Calu3 (cell line): ENCODE results near the gene BCORL1. TPM values are rescaled to one million over a fixed set of nuclear protein-coding genes. Genes with fewer than 3 reads are reported as not detected.
A peak's percentile ranks its signal among the peaks of the same experiment; 100 is the strongest.

ENCODE experiments used
- BruUV-seq: library from RNA; stranded (reverse); fragments of 400-500 nt; replicated peaks from 2 replicates; lab custom pipeline; 2021; lab: Mats Ljungman, UMichigan
- CTCF ChIA-PET: fragments of 300-600 bp; sonication (Branson Sonifier 250); formaldehyde crosslinking; loops from one replicate; lab custom pipeline; 2022; ENCODE audit warnings: antibody characterized with exemption; lab: Charles Lee
- DNase-seq: peaks from one replicate; pipeline ENCODE4 v3.0.0; 2022
- H3K27ac Mint-ChIP-seq: one replicate; pipeline ENCODE4 v1.8.0; 2022; ENCODE audit warnings: mixed read lengths; ENCODE audit not compliant: unreplicated experiment
- H3K27me3 Mint-ChIP-seq: one replicate; pipeline ENCODE4 v1.8.0; 2022; ENCODE audit warnings: mixed read lengths; ENCODE audit not compliant: unreplicated experiment
- H3K36me3 Mint-ChIP-seq: one replicate; pipeline ENCODE4 v1.8.0; 2022; ENCODE audit warnings: mild to moderate bottlenecking, moderate library complexity, mixed read lengths; ENCODE audit not compliant: insufficient read depth, unreplicated experiment
- H3K4me1 Mint-ChIP-seq: one replicate; pipeline ENCODE4 v1.8.0; 2022; ENCODE audit warnings: mild to moderate bottlenecking, low read depth, mixed read lengths; ENCODE audit not compliant: unreplicated experiment
- H3K4me3 Mint-ChIP-seq: one replicate; pipeline ENCODE4 v1.8.0; 2022; ENCODE audit warnings: mild to moderate bottlenecking, low read depth, moderate library complexity, mixed read lengths; ENCODE audit not compliant: unreplicated experiment
- H3K9me3 Mint-ChIP-seq: one replicate; pipeline ENCODE4 v1.8.0; 2022; ENCODE audit warnings: low read depth, mixed read lengths; ENCODE audit not compliant: unreplicated experiment
- CTCF ChIP-seq: fragments of 200-600 bp; IDR thresholded peaks from one replicate; pipeline ENCODE4 v1.8.0; 2022; ENCODE audit warnings: antibody characterized with exemption; ENCODE audit not compliant: unreplicated experiment
- intact Hi-C: fragments of 100-400 bp; cut with micrococcal nuclease; formaldehyde crosslinking; loops from one replicate; pipeline ENCODE4 v1.10.0; 2022; ENCODE audit not compliant: unreplicated experiment
- total RNA-seq: library from RNA; stranded (reverse); gene quantifications from 2 replicates; pipeline ENCODE4 v1.2.3, GENCODE V29; 2022

Gene BCORL1
- total RNA-seq, 1 experiment from 2014 or later: 6.7 TPM

- BruUV-seq: no TSS peak
- peaks cover 41% of the 10 kb centered on the region for H3K27me3 Mint-ChIP-seq
- H3K4me3 Mint-ChIP-seq: no peak overlapping the region
- CTCF ChIA-PET: no interaction called here
- DNase-seq: no peak
- no peak overlapping the region for H3K27ac Mint-ChIP-seq
- no peak for TF ChIP-seq CTCF
- intact Hi-C loops: no loop called here
- no peaks in the 10 kb centered on the region for H3K9me3 Mint-ChIP-seq
- H3K36me3 Mint-ChIP-seq: peaks cover 19% of the 10 kb centered on the region
- peaks cover 15% of the 10 kb centered on the region for H3K4me1 Mint-ChIP-seq
Measured at GRCh38 chrX:129955682-129956081, 26.8 kb upstream of the BCORL1 start.

GRCh38 chrX:129956145-129956544 is 26.3 kb upstream of the BCORL1 start:
- peaks cover 41% of the 10 kb centered on the region for H3K27me3 Mint-ChIP-seq

GRCh38 chrX:129956765-129957164 is 25.7 kb upstream of the BCORL1 start:
- H3K4me3 Mint-ChIP-seq: peak overlapping the region; percentile 57
- no peak for DNase-seq
- TF ChIP-seq CTCF: no peak
- H3K27me3 Mint-ChIP-seq: peaks cover 36% of the 10 kb centered on the region
- no TSS peak for BruUV-seq
- CTCF ChIA-PET: interaction anchor here (0.6 kb wide), 1 partner anchor 19 kb away, joined by 3 read pairs; no protein-coding TSS in a partner anchor
- peaks cover 25% of the 10 kb centered on the region for H3K4me1 Mint-ChIP-seq
- H3K27ac Mint-ChIP-seq: no peak overlapping the region
- no peaks in the 10 kb centered on the region for H3K9me3 Mint-ChIP-seq
- intact Hi-C loops: no loop called here
- peaks cover 19% of the 10 kb centered on the region for H3K36me3 Mint-ChIP-seq

More at GRCh38 chrX:129956145-129956544, 26.3 kb upstream of the BCORL1 start:
- BruUV-seq: no TSS peak
- TF ChIP-seq CTCF: no peak
- intact Hi-C loops: no loop called here
- Mint-ChIP-seq H3K27ac (no peak overlapping the region), H3K36me3 (peaks cover 19% of the 10 kb centered on the region), H3K4me3 (peak overlapping the region; percentile 57), H3K9me3 (no peaks in the 10 kb centered on the region), H3K4me1 (peaks cover 19% of the 10 kb centered on the region)
- CTCF ChIA-PET: interaction anchor here (0.6 kb wide), 1 partner anchor 19 kb away, joined by 3 read pairs; no protein-coding TSS in a partner anchor
- no peak for DNase-seq

DNA sequence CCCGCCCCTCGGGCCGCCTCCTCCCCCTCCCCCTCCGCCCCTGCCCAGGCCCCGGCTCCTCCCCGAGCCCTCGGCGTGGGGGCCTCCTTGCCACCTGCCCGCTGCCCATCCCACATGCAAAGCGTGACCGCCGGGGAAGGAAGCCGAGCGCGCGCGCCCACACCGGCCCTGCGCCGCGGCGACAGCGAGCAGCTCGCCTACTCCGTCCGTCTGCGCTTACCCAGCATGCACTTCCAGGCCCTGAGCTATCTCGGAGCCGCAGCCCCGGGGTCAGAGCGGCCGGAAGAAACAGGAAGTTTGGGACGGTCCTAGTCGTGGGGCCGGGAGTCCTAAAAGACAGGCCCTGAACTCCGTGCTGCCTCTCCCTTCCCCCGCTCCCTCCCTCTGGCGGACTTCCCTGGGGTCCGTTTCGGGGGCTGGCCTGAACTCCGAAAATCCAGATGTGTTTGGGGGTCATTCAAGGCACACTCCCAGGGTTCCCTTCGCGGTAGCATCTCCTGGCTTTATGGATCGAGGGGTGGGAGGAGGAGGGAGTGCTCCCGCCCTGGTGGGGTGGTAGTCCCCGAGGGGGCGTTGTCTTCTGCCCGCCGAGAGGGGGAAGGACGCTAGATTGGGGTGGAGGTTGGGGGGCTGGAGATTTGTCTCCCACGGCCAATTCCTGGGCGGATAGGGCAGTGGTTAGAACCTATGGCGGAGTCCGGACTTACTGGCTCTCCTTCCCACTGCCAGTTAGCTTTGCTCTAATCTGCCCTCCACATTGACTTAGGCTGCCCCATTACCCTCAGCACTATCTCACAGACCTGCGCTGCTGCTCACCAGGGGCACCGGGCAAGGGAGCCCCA is 25.0 kb upstream of the BCORL1 start:
- peaks cover 13% of the 10 kb centered on the region for H3K36me3 Mint-ChIP-seq
- no TSS peak for BruUV-seq
- no peak overlapping the region for H3K27ac Mint-ChIP-seq
- no peaks in the 10 kb centered on the region for H3K9me3 Mint-ChIP-seq
- DNase-seq: peak; percentile 51
- H3K4me1 Mint-ChIP-seq: peaks cover 27% of the 10 kb centered on the region
- CTCF ChIA-PET: no interaction called here
- TF ChIP-seq CTCF: no peak
- H3K27me3 Mint-ChIP-seq: peaks cover 30% of the 10 kb centered on the region
- H3K4me3 Mint-ChIP-seq: peak overlapping the region; percentile 57
- intact Hi-C loops: no loop called here
